GM21619 (cell line): ENCODE measurements around the gene CPA5.
"Not testable (repeated sequence)": the region's sequence is repeated elsewhere in the genome, so short reads cannot be mapped to it uniquely, and the experiment has no call there.

Experiments used
- ATAC-seq: cut with Tn5 transposase; IDR thresholded peaks from one replicate; pipeline ENCODE4 v1.9.1; 2021; ENCODE audit not compliant: unreplicated experiment

The CPA5 gene, protein sequence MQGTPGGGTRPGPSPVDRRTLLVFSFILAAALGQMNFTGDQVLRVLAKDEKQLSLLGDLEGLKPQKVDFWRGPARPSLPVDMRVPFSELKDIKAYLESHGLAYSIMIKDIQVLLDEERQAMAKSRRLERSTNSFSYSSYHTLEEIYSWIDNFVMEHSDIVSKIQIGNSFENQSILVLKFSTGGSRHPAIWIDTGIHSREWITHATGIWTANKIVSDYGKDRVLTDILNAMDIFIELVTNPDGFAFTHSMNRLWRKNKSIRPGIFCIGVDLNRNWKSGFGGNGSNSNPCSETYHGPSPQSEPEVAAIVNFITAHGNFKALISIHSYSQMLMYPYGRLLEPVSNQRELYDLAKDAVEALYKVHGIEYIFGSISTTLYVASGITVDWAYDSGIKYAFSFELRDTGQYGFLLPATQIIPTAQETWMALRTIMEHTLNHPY

GRCh38 chr7:130344271-130344866 lies at the start of gene CPA5:
CPA5 (plus strand) TSS chr7:130344816; CDS start chr7:130346486, 1,670 bp downstream.
- no peak for ATAC-seq

DNA sequence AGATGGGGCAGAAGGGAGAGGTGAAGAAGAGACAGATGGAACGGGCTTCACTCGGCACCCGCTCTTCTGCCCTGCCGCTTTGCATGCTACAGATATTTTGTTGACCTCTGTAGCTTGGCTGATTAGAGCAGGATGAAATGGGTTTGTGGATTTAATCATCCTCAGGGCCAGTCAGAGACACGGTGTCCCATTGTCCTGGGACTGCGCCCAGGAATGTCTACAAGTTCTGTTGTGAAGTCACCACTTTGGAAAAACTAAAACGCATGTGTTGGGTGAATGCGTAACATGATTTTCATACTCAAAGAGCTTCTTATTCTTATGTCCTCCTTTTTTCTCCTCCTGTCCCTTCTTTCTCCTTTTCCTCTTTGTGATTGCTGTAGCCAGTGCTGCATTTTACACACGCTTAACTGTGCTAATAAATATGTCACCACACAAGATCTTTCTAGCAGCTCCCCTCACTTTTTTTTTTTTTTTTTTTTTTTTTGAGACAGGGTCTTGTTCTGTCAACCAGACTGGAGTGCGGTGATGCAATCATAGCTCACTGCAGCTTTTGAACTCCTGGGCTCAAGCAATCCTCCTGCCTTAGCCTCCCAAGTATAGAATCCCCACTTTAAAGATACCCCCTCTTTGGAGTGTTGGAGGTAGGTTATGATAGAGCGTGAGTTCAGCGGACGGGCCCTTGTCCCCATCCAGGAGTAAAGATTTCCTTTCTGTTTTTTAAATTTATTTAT lies 48.2 kb upstream of the CPA5 start:
- ATAC-seq = no peak

DNA sequence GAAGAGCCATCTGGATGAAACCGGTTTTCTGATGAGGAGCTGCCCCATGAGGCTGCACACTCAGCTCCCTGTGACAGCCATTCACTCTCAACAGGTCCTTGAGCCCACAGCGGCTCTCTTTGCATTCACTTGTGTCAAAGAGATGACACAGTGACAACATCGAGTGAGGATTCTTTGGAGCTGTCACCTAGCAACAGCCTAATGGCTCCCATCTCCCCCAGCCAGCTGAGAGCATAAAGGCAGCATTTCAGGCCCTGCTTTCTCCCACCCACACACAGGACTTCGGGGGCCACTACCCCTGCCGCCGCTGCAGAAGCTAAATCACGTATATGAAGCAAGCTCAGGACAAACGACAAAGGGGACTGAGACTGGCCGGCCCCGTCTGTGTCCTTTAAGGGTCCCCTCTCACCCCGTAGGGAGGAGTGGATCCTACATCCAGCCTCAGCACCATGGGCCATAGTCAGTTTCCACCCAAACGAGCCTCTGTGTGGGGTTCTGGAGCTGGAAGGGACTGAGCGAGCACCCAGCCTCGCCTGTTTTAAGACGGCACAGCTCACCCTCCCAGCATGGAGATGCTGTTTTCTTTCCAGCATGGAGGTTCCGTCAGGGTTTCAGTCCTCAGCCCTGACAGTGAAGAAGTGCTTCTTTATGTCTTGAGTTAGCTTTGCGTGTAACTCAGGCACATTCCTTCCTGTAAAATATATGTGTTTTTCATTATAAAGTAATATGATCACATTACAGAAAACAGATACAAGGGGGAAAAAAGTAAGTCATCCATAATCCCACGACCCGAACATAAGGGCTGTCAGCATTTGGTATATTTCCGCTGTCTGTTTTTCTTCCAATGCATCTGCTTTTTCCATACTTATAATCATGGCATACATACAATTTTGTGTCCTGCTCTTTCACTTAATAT lies 46.7 kb upstream of the CPA5 start:
- no peak for ATAC-seq

GRCh38 chr7:130298544-130299326 lies 45.9 kb upstream of the CPA5 start:
- no peak for ATAC-seq

DNA sequence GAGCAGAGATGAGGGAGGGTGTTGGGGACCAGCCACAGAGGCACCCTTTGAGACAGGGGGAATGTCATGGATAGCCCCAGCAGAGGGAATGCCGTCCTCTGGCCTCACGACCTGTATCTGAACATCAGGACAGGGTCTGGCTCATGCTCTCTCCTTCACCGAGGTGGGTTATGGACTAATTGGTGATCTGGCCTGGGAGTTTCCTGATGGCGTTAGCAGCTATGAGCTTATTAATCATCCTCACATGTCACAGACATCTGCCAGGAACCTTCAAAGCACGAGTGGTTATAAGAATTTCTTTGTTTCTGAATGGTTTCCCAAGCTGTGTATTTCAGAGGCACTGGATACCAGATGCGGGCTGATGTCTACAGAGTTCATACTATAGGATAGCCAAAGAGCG lies 44.8 kb upstream of the CPA5 start:
- no peak for ATAC-seq

DNA sequence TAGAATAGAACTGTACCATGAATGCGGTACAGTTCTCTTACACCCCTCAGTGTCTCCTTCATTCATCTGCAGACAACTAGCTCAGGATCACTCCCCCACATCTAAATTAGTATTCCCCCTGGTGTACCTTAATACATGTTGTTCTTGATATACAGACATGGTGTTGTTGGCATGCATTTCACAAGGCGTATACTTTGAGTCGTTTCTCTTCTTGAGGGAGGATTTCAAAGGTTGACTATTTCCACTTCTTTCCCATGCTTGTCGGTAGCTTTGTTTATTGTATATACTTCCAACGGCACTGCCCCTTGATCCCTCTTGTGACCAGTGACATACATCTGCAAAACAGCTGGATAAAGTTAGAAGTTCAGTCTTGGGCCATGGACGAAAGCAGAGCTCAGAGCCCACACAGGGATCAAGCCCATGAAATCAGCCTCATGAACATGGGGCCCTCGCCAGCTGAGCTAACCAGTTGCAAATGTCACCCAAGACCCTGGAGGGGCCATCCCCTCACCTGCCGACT lies 43.1 kb upstream of the CPA5 start:
- ATAC-seq = no peak

DNA sequence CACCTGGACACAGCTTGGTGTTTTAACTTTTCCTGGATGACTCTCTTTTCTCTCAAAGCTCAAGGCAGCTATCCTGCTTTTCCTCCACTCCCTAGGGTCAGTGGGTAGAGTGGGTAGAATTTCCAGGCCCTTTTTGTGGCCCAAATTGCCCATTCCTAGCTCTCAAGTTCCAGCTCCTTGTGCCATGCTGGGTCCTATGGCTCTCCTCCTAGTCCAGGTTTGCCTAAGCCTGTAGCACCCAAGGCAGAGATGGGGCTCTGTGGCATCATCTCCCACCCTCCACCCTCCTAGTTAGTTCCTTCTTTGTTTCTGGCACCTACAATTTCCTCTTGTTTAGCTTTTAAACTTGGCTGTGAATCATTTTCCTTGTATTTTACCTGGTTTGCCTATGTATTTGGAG lies 42.0 kb upstream of the CPA5 start:
- ATAC-seq = no peak

DNA sequence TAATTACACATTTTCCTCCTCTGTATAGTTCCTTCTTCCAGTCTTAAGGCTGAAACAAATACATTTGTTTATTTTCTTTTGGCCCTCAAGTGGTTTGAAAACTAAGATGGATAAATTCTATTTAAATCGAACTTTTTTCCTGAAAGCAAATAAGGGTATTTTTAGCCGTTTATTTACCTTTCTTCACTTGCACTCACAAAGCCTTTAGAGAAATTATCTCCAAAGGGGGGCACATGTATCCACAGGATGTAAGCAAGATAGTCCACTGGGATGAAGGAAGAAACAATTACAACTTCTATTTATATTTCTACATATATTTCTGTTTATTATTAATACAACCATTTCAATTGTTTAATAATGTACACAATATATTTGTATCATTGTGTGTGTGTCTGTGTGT lies 41.5 kb upstream of the CPA5 start:
- ATAC-seq = no peak

GRCh38 chr7:130303551-130303950 lies 41.1 kb upstream of the CPA5 start:
- no peak for ATAC-seq

GRCh38 chr7:130303982-130304381 lies 40.6 kb upstream of the CPA5 start:
- ATAC-seq = no peak

DNA sequence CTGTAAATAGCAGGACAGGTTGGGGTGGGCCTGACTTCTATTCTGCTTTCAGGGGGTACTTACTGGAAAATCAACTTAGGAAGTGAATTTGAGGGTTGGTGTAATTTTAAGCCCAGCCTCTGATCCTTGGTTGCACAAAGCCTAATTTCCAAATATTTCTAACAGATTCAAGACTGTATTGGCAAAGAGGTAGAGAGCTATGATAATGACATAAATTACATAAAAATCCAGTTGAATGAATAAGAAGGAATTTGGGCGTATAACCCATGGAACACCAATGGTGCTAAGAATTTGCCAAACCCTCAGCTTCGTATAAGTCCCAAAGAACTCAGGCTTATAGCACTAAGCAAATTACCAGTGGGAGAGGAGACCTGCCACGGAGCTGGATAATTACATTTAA lies 39.7 kb upstream of the CPA5 start:
- ATAC-seq = no peak

DNA sequence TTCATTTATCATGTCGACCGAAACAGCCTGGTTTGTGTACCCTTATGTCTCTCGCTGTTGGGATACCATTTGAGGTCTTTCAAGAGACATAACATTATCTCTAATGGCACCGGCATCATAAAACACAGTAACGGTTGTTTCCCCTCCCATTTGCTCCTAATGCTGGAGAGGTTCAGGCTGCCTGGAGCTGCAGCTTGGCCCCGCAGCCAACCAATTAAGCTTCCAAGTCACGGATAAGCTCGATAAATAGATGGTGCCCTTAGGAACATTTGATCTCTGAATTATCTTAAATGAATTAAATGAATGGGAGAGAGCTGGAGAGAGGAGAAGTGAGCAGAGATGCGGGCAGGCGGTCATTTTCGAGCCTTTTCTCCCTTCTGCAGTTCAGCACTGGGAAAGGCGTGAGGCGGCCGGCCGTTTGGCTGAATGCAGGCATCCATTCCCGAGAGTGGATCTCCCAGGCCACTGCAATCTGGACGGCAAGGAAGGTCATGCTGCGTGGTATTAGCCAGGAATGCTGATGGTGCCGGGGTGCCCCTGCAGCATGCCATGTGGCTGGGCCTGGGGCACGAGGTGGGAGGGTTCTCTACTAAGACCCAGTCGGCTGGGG lies 39.1 kb upstream of the CPA5 start:
- ATAC-seq = no peak

DNA sequence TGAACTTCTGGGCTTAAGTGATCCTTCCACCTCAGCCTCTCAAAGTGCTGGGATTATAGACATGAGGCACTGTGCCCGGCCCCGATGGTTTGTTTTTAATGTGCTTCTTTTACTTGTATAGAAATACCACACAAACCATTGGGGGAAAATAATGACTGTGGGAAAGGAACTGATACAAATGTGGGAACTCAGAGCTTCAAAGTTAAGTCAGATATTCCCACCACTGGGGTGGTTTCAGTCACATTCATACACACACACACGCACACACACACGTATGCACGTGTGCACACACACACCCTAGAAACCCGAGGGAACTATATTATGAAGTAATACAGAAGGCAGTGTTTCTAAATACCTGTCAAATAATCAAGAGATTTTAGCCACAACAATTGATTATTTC lies 34.6 kb upstream of the CPA5 start:
- ATAC-seq = no peak

- ATAC-seq = no peak
These were observed 30.3 kb upstream of the CPA5 start for GRCh38 chr7:130314305-130314704.

GRCh38 chr7:130319541-130319940 lies 25.1 kb upstream of the CPA5 start:
- no peak for ATAC-seq

DNA sequence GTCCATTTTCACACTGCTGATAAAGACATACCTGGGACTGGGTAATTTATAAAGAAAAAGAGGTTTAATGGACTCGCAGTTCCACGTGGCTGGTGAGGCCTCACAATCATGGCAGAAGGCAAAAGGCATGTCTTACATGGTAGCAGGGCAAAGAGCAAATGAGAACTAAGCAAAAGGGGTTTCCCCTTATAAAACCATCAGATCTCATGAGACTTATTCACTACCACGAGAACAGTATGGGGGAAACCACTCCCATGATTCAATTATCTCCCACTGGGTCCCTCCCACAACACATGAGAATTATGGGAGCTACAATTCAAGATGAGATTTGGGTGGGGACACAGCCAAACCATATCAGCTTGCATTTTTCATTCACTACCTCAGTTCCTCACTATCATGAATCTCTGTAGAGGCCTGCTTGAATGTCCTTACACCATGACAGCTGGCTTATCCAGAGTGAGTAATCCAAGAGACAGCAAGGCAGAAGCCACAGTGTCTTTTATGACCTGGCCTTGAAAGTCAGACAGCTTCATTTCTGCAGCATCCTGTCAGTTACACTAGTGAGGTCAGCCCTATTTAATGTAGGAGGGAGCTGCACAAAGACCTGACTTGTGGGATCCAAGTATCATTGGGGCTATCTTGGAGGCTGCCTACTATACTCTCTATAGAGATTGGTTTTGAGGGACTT lies 22.9 kb upstream of the CPA5 start:
- not testable (repeated sequence) for ATAC-seq

DNA sequence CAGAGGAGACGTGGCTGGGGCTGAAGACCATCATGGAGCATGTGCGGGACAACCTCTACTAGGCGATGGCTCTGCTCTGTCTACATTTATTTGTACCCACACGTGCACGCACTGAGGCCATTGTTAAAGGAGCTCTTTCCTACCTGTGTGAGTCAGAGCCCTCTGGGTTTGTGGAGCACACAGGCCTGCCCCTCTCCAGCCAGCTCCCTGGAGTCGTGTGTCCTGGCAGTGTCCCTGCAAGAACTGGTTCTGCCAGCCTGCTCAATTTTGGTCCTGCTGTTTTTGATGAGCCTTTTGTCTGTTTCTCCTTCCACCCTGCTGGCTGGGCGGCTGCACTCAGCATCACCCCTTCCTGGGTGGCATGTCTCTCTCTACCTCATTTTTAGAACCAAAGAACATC lies 22.0 kb upstream of the CPA5 start:
- ATAC-seq = no peak

- no peak for ATAC-seq
These were observed 20.2 kb upstream of the CPA5 start for GRCh38 chr7:130324306-130324943.
